HG03354 (cell line): ENCODE measurements around the gene DDR1.

ENCODE experiments used
- ATAC-seq: cut with Tn5 transposase; IDR thresholded peaks from one replicate; pipeline ENCODE4 v1.9.1; 2021; ENCODE audit warnings: mild to moderate bottlenecking; ENCODE audit not compliant: unreplicated experiment, poor library complexity, severe bottlenecking

Gene DDR1

GRCh38 chr6:30938730-30939129 lies 54.4 kb downstream of the DDR1 start:
- ATAC-seq, result no peak

- no peak for ATAC-seq
These were observed 55.2 kb downstream of the DDR1 start for GRCh38 chr6:30939473-30939872.

DNA sequence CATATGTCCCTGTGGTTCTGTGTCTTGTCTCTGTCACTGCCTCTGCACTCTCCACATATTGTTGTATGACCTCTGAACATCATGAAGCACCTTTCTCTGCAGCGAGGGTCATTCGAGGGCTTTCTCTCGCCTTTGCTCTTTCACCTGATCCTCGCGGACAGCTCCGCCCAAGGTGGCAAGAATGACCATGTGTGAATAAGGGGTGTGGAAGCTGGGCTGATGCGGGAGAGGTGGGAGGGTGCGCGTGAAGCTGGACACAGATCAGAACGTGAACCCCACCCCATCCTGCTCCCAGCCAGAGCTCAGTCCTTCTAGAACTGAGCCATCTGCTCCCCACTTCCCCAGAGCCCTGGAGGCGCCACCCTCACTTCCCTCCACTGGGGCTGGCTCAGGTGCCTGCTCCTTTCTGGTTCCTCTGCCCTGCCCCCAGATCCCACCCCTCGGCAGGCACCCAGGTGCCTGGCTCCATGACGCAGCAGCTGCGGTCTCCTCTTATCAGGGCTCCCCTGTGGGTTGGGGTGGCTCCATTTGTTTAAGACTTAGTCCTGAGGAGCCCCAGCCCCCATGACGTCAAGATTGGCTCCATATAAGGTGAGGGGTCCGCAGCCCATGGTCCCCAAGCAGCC lies 56.2 kb downstream of the DDR1 start, which contains the start of gene MUCL3:
MUCL3 (plus strand) TSS at position 613 of the 626 bp plus-strand sequence. CDS start 27 bp downstream, outside the sequence.
- ATAC-seq, result no peak

- no peak for ATAC-seq
These were observed 58.2 kb downstream of the DDR1 start for GRCh38 chr6:30942338-30943060.

GRCh38 chr6:30944051-30944450 lies 59.7 kb downstream of the DDR1 start:
- ATAC-seq, result no peak

GRCh38 chr6:30945281-30945680 lies 61.0 kb downstream of the DDR1 start:
- ATAC-seq, result no peak

- no peak for ATAC-seq
These were observed 62.9 kb downstream of the DDR1 start for GRCh38 chr6:30947231-30947630.

DNA sequence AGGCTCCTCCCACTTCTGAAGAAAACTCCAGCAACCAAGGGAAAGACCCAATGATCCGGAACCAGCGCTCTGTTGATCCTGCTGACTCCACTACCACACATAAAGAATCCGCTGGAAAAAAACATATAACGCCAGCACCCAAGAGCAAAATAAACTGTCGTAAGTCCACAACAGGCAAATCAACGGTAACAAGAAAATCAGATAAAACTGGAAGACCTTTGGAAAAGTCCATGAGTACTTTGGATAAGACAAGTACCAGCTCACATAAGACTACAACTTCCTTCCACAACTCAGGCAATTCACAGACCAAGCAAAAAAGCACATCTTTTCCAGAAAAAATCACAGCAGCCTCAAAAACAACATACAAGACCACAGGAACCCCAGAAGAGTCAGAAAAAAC lies 64.5 kb downstream of the DDR1 start:
- no peak for ATAC-seq
